Activated naive CD4-positive, alpha-beta T cell (primary cell): ENCODE results near the gene PRKAG2.
"Not testable (repeated sequence)": the region's sequence is repeated elsewhere in the genome, so short reads cannot be mapped to it uniquely, and the experiment has no call there.

Experiments used
- DNase-seq, 4 experiments: peaks; one replicate each; lab custom pipeline; 2025; lab: John Stamatoyannopoulos, UW

PRKAG2 gene

DNA sequence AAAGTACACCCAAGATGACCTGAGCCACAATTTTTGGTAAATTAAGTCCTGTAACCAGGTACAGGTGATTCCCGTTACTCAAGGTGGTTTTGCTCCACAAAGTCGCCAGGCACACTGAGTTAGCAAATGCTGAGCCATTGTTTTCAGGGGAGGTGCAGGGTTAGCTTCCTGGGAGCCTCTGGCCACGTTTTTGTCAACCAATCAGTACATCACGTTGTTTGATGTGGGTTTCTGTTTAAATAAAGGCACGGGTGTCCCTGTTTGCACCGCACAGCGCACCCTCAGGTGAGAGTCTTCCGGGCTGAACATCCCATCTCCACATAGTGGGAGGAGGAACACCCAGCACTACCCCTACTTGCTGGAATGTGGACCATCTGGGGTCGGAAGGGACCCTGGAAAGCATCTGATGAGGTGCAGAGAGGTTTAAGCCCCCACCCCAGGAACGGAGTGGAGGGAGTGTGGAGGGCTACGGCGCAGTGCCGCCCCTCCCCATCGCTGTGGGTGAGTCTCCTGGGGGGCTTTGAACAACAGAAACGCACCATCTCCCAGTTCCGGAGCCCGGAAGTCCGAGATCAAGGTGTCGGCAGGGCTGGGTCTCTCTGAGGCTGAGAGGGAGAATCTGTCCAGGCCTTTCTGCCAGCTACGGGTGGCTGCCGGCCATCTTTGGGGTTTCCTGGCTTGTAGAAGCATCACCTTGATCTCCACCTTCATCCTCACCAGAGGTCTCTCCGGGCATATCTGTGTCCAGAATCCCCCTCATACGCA is 42.5 kb downstream of the PRKAG2 start:
- no peak for DNase-seq

DNA sequence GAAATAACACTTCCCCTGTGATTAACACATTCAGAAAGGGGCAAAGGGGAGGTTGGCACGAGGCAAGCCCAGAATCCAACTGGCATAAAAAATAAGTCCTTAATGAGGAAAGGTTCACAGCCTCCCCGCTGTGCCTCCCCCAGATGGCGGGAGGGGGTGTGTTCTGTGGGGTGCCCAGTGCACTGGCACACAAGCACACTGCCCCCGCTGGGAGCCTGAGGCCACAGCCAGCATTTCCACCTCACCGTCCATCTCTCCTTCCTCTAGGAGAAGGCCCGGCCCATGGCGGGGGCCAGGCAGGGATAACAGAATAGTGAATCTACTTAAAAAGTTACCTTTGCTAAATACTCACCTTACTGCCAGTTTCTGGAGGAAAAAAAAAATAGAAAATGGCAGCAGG is 43.2 kb downstream of the PRKAG2 start:
- DNase-seq = no peak

- DNase-seq = no peak
Measured at GRCh38 chr7:151833213-151833651, 43.7 kb downstream of the PRKAG2 start.

DNA sequence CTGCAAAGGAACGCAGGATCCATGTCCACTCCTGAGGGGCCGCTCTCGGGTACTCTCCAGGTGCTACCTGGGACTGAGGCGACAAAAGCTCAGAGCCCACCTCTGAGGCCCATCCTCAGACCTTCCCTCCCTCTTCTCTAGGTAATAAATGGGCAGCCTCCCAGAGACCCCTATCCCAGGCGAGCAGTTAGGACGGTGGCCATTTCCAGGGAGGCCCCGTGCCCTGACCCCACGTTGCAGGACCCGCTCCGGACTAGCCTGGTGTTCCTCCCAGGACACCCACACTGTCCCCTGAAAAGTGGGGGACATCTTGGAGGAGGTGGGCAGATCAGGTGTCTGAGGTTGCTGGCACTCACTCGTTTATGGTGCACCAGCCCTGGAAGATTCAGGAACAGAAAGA is 44.3 kb downstream of the PRKAG2 start:
- no peak for DNase-seq

DNA sequence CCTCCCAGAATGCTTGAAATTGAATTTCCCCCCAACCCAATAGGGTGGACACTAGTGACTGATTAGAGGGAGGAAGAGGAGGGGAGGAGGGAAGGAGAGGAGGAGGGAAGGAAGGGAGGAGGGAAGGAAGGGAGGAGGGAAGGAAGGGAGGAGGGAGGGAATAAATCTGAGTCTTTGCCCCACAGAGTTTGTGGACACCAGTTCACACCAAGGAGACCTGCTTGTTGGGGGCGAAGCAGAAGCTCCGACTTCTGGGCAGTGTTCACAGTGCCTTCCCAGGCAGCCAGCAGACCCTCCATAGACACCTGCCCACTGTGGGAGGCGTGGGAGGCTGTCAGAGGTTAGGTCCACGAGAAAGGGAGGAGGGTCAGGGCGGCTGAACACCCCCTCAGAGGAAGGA is 44.8 kb downstream of the PRKAG2 start:
- no peak for DNase-seq

DNA sequence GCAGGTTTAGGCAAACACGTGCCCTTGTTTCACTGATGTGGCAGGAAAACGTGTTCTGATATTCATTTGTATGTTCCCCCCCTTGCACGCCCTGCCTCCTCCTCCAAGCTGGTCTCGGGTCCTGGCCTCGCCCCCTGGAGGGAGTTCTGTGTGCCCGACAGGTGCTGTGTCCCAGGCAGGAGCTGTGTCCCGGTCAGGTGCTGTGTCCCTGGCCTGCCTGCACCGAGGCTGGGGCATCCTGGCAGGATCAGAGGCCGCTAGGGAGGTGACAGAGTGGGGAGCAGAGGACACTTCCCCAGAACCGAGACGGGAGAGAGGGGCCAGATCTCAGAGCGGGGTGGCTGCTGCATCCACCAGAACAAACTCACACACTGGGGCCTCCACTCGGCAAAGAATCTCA is 45.3 kb downstream of the PRKAG2 start:
- no peak for DNase-seq

- no peak for DNase-seq
Measured at GRCh38 chr7:151830121-151830830, 46.6 kb downstream of the PRKAG2 start.

DNA sequence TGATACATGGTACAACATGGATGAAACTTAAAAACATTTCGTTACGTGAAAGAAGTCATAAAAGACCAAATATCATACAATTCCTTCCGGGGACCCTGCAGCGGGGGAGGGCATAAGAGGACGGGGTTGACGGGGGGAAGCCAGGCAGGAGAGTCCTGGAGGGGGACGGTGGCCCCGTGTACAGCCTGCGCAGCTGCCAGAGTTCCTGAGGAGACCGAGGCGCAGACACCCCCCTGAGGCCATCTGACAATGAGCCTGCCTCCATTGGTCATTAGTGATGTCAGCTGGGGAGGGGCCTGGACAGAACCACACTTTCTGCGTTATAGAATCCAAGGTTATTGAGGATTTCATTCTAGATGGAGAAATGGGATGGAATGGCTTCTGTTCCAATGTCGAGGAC is 47.2 kb downstream of the PRKAG2 start:
- no peak for DNase-seq

DNA sequence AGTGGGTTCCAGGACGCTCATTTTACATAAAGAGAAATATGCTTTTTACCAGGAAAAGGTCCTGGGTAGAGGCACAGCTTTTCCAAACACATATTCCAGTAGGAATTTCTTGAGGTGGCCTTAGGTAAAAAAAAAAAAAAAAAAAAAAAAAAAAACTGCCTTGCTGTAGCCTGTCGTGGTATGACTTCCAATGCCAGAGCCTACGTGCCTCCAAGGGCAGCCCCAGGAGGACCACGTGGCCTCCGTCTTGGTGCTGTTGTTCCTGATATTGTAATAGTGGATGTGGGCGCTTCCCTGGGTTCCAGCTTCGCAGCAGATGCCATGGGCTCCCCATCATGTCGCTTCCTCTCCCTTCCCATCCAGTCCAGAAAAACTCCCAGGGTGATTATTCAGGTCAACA is 49.3 kb downstream of the PRKAG2 start:
- no peak for DNase-seq

DNA sequence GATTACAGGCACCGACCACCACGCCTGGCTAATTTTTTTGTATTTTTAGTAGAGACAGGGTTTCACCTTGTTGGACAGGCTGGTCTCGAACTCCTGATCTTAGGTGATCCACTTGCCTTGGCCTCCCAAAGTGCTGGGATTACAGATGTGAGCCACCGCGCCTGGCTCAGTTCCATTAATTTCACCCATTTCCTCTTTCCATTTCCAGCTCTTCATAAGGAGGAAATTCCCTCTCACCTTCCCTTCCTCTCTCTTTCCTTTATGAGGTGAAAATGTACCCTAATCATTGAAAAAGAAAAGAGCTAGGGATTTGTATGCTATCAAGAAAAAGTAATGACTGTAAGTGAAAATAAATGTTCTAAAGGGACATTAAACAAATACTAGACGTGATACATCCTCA is 50.6 kb downstream of the PRKAG2 start:
- DNase-seq = not testable (repeated sequence)

DNA sequence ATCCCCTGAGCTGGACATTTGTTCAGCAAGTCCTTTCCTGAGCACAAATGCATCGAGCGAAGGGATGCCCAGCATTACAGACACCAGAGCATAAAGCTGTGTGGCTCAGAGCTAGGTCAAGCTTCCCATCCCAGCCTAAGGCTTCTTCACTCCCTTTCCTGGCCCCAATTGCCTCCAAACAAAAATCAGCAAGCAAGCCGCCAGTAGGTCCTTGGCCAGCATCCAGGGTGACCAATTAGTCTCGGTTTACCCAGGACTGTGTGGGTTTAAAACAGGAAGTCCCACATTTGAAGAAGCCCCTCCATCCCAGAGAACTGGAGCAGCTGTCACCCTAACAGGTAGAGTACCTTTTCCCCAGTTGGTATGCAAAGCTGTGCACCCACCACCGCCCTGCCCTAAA is 51.2 kb downstream of the PRKAG2 start:
- no peak for DNase-seq

DNA sequence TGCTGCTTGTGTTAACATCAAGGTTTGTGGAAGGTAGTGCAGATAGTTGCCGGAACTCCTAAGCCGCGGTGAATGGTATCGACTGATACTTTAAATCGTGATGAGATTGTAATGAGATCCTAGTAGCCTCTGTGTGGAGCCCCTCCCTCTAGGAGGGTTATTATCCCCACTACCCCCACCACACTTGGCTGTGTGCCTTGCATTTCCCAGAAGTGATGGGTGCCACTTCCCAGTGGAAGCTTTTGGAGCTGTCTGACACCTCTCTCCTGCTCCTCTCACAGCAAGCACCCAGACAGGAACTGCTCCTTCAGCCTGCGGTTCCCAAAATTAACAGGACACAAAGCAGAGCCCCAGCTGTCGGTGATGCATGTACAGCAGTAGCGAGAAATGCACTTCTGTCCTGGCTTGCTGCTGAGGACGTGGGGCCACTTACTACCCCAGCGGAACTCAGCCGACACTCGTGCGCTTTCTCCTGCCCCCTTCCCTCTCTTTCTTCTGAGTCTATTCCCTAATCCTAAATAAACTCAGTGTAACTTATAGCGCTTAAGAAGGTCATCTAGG is 52.5 kb downstream of the PRKAG2 start:
- no peak for DNase-seq

DNA sequence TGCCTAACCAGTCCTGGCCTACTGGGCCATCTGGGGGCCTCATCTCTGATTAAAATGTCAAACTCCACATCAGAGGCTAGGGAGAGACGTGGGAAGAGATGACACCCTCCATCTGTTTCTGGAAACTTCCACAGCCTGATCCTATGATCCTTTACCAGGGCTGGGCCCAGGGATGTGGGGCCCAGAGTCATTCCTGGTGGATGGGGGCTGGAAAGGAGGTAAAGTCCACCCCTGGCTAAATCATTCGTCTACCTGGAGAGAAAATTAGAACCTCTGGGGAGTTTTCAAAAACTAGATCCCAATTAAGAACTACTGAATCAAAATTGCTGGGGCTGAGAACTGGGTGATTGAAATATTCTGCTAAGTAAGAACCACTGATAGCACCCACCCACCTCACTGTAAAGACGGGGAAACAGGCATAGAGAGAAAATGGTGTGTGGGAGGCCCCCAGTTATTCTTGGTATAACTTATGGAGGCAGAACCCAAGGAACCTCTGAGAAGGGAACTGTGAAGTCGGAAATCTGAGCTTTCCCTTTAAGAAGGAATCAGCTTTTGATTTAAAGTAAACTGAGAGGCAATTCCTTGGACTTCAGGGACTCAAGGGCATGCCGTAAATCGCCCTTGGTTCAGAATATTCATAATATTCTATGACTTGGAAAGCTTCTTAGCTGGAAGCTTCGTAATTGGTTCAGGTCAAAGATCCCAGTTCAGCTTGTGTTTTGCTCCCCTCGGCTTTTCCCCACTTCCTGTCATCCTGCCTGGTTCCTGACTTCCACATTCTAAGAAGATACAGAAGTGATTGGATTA is 53.1 kb downstream of the PRKAG2 start:
- DNase-seq = no peak

DNA sequence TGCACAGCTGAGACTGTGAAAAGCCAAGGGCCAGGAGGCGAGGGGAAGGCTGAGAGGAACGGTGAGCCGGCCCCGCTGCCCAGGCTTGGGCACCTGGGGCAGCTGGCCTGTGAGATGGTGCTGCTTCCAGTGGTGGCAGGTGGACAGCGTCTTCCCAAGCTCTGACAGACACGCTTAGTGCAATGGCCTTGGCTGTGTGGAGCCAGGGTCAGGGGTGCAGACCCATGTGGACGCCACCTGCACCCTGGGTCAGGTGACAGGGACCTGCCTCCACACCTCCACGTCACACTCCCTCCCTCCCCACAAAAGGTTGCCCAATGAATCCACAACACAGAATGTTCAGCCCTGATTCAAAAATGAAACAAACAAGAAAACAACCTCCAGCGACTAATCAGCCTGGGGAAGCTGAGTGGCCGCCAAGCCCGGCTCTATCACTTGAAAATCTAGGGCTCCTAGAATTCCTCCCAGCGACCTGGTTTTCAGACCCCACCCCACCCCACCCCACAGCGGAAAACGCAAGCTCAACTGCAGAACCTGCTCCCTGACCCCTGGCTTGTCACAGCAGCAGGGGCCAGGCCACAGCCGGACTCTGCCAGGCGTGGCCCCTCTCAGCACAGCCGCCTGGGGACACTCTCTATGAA is 54.3 kb downstream of the PRKAG2 start:
- no peak for DNase-seq

DNA sequence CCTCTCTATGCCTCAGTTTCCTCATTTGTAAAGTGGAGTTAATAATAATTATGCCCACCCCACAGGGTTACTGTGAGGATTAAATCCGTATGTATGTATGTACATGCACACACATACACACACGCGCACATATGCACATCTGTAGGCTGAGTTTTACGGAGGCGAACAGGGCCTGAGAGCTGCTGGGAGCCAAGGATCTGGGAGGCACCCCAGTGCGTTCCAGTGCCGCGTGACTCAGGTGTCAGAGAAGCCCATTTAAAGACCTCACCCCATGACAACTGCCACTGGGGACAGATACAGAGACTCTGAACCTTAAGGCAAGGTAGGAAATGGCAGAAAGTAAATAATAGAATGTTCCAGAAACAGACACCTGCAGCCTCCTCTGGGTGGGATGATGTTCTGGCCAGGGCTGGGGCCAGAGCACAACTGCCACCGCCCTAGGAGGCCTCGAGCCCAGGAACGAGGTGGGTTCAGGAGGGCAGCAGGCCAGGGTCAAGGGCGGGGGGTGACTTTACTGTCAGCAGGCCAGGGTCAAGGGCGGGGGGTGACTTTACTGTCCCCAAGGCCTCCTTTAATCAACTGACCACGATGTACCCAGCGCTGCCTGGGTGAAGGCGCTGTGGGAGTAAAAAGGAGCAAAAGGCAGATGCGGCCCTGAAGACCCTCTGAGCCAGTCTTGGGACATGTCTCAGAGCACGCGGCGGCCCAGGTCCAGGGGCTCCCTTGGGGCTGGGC is 54.9 kb downstream of the PRKAG2 start:
- no peak for DNase-seq

DNA sequence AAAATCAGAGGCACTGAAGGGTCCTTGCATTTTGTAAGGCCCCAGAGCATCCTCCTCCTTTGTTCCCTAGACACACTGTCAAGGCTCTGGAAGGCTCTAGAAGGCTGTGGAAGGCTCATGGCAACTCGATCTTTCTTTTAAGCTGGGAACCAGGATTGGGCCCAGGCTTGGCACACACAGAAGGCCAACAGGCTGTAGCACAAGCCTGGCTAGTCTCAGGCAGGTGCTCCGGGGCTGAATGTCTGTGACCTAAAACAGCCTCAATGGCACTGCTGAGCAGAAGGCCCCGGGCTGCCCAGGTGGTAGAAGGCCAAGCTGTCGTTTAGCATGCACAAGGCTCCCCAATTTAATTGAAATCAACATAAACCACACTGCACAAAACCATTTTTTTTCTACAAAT is 55.7 kb downstream of the PRKAG2 start:
- DNase-seq = no peak

- no peak for DNase-seq
Measured at GRCh38 chr7:151820491-151821105, 56.3 kb downstream of the PRKAG2 start.

- no peak for DNase-seq
Measured at GRCh38 chr7:151819866-151820265, 57.0 kb downstream of the PRKAG2 start.

DNA sequence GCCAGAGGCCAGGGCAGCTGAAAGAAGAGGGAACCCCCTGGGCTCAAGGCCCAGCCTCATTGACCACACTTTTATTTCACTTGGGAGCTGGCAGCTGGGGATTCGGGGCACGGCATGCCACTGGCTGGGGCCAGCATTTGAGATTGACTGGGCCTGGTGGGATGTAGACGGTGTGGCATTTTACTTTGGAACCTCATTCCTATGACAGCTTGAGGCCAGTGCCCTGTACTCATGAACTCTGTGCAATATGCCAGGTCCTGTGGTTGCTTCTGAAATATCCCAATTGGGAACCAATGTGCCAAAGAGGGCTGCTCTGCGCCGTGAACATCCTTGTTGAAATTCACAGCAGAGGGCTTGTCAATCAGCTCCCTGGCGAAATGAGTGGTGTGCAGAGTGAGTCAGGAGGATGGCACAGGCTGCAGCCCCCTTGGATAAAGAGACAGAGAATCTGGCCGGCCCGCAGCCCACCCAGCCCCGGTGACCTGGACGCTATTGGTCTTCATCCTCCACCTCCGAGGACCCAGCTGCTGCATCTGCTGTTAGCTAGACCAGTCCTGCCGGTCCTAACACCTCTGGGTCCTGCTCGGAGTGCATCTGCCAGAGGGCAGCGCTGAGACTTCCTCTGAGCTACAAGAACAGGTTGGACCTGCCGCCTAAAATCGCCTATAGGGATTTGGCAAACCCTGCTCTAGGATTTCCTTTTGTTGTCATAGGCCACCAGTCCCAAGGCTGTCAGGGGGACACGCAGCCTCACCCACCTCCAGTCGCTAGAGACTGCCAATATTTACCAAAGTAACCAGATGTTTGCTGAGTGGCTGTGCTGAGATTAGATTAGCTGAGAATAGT is 58.0 kb downstream of the PRKAG2 start:
- no peak for DNase-seq
